ENCODE results near the gene SACM1L.

SACM1L gene

GRCh38 chr3:45792036-45792435 is 102.8 kb downstream of the SACM1L start:
- Histone ChIP-seq H3K9me3 (ENCODE audit: insufficient read depth, low read depth, low read length) (no peaks in the 10 kb centered on the region; the same call in 1 of the 2 replicates), H3K27me3 (ENCODE audit: insufficient read depth, low read length) (peaks cover 41% of the 10 kb centered on the region), H3K27ac (ENCODE audit: low read depth, low read length) (no peak overlapping the region), H3K9ac (ENCODE audit: low read depth, low read length) (no peak overlapping the region), H3K4me3 (ENCODE audit: low read length) (no peak overlapping the region), H3K36me3 (ENCODE audit: insufficient read depth, low read length) (no peaks in the 10 kb centered on the region), H3K4me1 (ENCODE audit: insufficient read depth, low read length) (no peaks in the 10 kb centered on the region)
- 91% methylated on average over 2 of the region's 2 CpGs for WGBS

- no peaks in the 10 kb centered on the region for H3K36me3 ChIP-seq (ENCODE audit: insufficient read depth, low read length)
- H3K4me3 ChIP-seq (ENCODE audit: low read length), result no peak overlapping the region
- H3K9me3 ChIP-seq (ENCODE audit: insufficient read depth, low read depth, low read length), result no peaks in the 10 kb centered on the region; the same call in 1 of the 2 replicates
- no peaks in the 10 kb centered on the region for H3K4me1 ChIP-seq (ENCODE audit: insufficient read depth, low read length)
- H3K27me3 ChIP-seq (ENCODE audit: insufficient read depth, low read length), result peaks cover 47% of the 10 kb centered on the region
- H3K9ac ChIP-seq (ENCODE audit: low read depth, low read length), result no peak overlapping the region
- WGBS, result 81% methylated on average over 7 of the region's 7 CpGs
- H3K27ac ChIP-seq (ENCODE audit: low read depth, low read length), result no peak overlapping the region
These were observed 103.4 kb downstream of the SACM1L start for GRCh38 chr3:45792516-45793172.

DNA sequence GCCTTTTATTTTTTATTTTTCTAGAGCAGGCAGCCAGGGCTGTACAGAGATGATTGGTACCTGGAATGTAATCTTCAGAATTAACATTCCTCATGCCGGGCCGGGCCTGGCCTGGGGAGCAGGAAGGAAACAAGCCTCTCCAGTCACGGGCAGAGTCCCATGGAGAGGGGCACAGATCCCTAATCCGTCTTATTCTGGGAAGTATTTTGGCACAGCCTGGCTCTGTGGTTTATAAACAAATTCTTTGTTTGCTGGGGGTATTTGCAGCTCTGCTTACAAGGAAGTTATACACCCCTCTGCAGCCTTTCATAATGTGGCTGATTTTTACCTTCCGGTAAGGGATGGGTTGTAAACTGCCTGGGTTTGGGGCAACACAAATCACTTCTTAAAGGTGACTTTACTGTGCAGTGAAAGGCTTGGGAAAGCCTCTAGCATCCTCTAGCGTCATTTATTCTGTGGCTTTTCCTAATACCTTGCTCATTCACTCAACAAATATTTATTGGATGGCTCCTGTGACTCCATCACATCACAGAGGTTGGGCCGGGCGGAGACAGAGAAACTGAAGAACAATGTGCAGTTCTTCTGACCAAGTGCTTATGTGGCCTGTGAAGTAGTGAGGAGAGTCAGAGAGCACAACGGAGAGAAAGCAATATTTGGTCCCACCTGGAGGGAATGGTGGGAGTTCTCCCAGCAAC is 104.4 kb downstream of the SACM1L start:
- H3K36me3 ChIP-seq (ENCODE audit: insufficient read depth, low read length), result no peaks in the 10 kb centered on the region
- no peak overlapping the region for H3K4me3 ChIP-seq (ENCODE audit: low read length)
- no peaks in the 10 kb centered on the region; the same call in 1 of the 2 replicates for H3K9me3 ChIP-seq (ENCODE audit: insufficient read depth, low read depth, low read length)
- H3K27me3 ChIP-seq (ENCODE audit: insufficient read depth, low read length), result peaks cover 55% of the 10 kb centered on the region
- no peaks in the 10 kb centered on the region for H3K4me1 ChIP-seq (ENCODE audit: insufficient read depth, low read length)
- no peak overlapping the region for H3K27ac ChIP-seq (ENCODE audit: low read depth, low read length)
- WGBS, result 80% methylated on average over 9 of the region's 9 CpGs
- no peak overlapping the region for H3K9ac ChIP-seq (ENCODE audit: low read depth, low read length)

GRCh38 chr3:45794177-45794560 is 105.0 kb downstream of the SACM1L start:
- H3K36me3 ChIP-seq (ENCODE audit: insufficient read depth, low read length), result no peaks in the 10 kb centered on the region
- no peaks in the 10 kb centered on the region for H3K4me1 ChIP-seq (ENCODE audit: insufficient read depth, low read length)
- H3K27me3 ChIP-seq (ENCODE audit: insufficient read depth, low read length), result peaks cover 57% of the 10 kb centered on the region
- 94% methylated on average over 5 of the region's 5 CpGs for WGBS
- no peak overlapping the region for H3K4me3 ChIP-seq (ENCODE audit: low read length)
- H3K27ac ChIP-seq (ENCODE audit: low read depth, low read length), result no peak overlapping the region
- H3K9ac ChIP-seq (ENCODE audit: low read depth, low read length), result no peak overlapping the region
- no peaks in the 10 kb centered on the region; the same call in 1 of the 2 replicates for H3K9me3 ChIP-seq (ENCODE audit: insufficient read depth, low read depth, low read length)

- Histone ChIP-seq H3K27ac (ENCODE audit: low read depth, low read length) (no peak overlapping the region), H3K36me3 (ENCODE audit: insufficient read depth, low read length) (no peaks in the 10 kb centered on the region), H3K9me3 (ENCODE audit: insufficient read depth, low read depth, low read length) (no peaks in the 10 kb centered on the region), H3K4me3 (ENCODE audit: low read length) (no peak overlapping the region), H3K27me3 (ENCODE audit: insufficient read depth, low read length) (peaks cover 60% of the 10 kb centered on the region), H3K4me1 (ENCODE audit: insufficient read depth, low read length) (no peaks in the 10 kb centered on the region), H3K9ac (ENCODE audit: low read depth, low read length) (no peak overlapping the region)
- 83% methylated on average over 1 of the region's 1 CpG for WGBS
These were observed 105.5 kb downstream of the SACM1L start for GRCh38 chr3:45794660-45795059.
